Endometrium (tissue), 2 donors: ENCODE data around the gene HPS1.

Source experiments
- FAIRE-seq: peaks from 2 replicates; lab custom pipeline; 2012; peaks lifted over from hg19 to GRCh38; lab: Jason Lieb, UNC
- donor health status: control.
- donor health status: control.

The HPS1 gene

GRCh38 chr10:98463976-98464754 lies 17.4 kb upstream of the HPS1 start:
- no peak for FAIRE-seq

GRCh38 chr10:98463016-98463415 lies 16.3 kb upstream of the HPS1 start:
- FAIRE-seq, result no peak

DNA sequence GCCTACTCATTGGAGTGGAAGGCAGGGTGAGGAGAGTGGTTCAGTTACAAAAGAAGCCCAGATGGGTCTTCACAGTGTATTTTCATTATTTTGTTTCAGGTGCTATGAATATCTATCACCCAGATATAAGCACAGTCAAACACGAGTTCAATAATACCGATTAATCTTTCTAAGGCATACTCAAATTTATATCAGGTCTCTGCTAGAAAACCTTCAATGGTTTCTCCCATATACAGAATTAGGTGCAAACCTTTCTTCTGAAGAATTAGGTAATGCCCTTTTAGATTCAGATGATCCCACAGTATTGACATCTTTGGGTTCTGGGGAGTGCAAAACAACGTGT lies 14.7 kb upstream of the HPS1 start:
- no peak for FAIRE-seq

- FAIRE-seq, result no peak
Measured at GRCh38 chr10:98460837-98461499, 14.2 kb upstream of the HPS1 start.

DNA sequence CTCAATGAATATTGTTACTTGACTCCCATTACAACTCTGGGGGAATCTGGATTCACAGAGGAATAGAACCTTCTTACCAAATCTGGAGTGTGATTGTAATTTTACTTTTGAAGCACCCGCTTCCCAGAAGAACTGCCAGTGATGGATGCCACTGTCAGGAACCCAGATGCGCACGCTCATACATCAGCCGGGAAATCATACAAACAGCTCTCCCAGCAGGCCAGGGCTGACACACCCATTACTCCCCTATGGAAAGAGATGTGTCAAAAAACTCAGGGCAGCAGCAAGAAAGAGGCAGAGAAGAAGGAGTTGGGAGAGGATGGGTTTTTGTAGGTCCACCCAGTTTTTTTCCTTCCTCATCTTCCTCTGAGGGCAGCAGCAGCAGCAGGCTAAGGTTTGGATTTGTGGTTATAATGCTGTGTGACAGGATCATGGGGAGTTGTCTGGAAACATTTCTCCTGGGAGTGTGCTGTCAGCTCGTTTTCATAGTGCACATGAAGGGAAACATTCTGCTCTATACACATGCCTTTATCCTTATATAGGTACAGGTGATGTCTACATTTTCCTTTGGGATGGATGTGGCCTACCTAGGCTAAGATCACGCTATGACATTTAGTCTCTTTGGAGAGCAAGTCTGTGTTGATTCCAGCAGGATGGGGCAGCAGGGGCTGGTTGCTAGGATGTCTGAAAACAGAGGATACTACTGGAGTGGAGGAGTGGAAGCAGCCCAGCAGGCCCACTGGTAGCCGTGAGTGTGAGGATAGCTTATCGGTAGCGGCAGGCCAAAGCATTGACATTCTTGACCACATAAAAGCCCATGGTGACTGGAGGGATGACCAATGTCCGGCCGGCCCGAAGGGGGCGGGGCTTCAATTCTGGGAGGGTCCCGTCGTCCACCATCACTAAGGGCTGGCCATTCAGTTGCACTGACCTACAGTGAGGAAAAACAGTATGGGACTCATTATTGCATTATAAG lies 12.4 kb upstream of the HPS1 start:
- no peak for FAIRE-seq

GRCh38 chr10:98457721-98458120 lies 11.0 kb upstream of the HPS1 start:
- FAIRE-seq, result no peak

GRCh38 chr10:98456686-98457482 lies 10.1 kb upstream of the HPS1 start:
- no peak for FAIRE-seq

- no peak for FAIRE-seq
Measured at GRCh38 chr10:98456043-98456570, 9.4 kb upstream of the HPS1 start.

DNA sequence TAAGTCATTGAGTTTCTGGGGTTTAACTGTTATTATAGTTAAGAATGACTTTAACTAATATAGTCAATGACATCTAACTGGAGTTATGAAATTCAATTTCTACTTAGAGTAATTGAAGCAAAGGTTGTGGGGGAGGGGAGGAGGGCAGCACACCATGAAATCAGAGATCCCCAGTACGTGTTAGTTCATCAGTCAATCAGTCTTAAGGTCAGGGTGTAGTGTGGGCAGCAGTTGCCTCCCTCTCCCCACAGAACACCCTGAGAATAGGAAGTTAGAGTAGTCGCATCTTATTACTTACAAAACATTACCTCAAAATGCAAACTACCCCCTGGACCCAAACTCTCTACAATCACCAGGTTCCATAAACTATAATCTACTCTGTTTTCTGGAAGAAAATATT lies 7.0 kb upstream of the HPS1 start:
- no peak for FAIRE-seq

- no peak for FAIRE-seq
Measured at GRCh38 chr10:98450618-98451017, 3.9 kb upstream of the HPS1 start.

GRCh38 chr10:98449287-98449686 lies 2.6 kb upstream of the HPS1 start:
- FAIRE-seq, result no peak

GRCh38 chr10:98446151-98446660 lies 529 bp downstream of the HPS1 start:
- no peak for FAIRE-seq

GRCh38 chr10:98445200-98445812 lies 1.4 kb downstream of the HPS1 start:
- FAIRE-seq, result no peak

GRCh38 chr10:98444314-98445006 lies 2.3 kb downstream of the HPS1 start:
- no peak for FAIRE-seq

DNA sequence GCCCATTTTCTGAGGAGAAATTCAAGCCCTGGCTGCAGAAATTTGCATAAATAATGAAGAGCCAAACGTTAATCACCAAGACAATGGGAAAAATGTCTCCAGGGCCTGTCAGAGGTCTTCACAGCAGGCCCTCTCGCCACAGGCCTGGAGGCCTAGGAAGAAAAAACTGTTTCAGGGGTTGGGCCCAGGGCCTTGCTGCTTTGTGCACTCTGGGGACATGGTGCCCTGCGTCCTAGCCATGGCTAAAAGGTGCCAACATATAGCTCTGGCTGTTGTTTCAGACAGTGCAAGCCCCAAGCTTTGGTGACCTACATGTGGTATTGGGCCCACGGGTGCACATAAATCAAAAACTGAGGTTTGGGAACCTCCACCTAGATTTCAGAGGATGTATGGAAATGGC lies 8.0 kb downstream of the HPS1 start:
- no peak for FAIRE-seq

DNA sequence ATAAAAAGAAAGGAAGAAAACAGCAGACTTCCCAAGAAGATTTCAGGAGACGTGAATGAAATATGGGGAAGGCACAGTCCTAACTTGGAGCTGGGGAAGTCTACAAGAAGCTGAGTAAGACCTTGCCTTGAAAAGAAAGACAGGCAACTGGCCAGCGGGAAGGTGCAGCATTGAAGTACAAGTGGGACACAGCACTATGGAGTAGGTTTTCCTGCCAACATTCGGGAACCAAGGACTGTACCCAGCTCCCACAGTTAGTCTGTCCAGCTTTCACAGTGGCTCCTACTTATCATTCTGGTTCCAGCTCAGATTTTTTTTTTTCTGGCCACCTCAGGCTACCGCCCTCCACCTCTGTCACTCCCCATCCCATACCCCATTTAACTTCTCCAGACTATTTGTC lies 10.0 kb downstream of the HPS1 start:
- FAIRE-seq, result no peak

GRCh38 chr10:98435178-98435577 lies 11.6 kb downstream of the HPS1 start:
- FAIRE-seq, result no peak

GRCh38 chr10:98433881-98434732 lies 12.6 kb downstream of the HPS1 start:
- no peak for FAIRE-seq

GRCh38 chr10:98433371-98433770 lies 13.4 kb downstream of the HPS1 start:
- FAIRE-seq, result no peak
